ENCODE results near the gene IRF4.

IRF4 gene

GRCh38 chr6:382883-383810 lies 8.4 kb upstream of the IRF4 start:
- DNase-seq, result no peak

DNA sequence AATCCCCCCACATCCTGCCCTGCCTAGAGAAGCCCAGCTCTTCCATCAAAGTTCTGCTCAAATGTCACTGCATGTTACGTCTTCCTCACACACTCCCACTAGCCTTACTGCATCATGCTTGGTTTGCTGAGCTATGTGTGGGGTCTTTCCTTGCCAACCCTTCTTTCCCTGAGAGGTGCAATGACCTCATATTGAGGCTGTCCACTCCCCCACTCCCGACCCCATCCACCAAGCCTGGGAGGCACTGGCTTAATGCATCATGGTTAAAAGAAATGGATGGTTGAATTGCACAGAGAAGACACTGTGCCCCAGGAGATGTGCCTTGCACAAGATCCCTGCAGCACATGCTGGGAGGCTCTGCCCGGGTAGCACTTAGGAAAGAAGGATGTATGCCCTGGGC lies 7.7 kb upstream of the IRF4 start:
- no peak for DNase-seq

DNA sequence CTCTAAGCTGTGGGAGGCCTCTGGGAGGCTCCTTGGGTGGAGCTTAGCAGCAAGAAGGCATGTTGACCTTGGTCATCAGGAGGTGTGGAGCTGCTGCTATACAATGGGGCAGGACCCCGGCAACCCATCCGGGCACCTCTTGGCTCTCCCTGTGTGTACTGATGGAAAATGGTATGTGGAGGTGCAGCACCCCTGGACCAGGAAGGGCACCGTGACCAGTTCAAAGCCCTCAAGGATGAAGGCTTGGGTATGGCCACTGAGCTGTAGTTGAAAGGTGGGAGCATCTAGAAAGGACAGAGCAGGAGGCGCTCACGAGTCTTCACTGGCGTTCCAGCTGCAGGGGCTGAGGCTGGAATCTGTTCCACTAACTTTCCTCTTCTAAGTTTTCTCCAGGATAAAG lies 6.7 kb upstream of the IRF4 start:
- DNase-seq, result no peak

- no peak for DNase-seq
These were observed 5.9 kb upstream of the IRF4 start for GRCh38 chr6:385614-386013.

GRCh38 chr6:386688-387266 lies 4.8 kb upstream of the IRF4 start:
- no peak for DNase-seq

- DNase-seq, result no peak
These were observed 4.2 kb upstream of the IRF4 start for GRCh38 chr6:387293-387741.

DNA sequence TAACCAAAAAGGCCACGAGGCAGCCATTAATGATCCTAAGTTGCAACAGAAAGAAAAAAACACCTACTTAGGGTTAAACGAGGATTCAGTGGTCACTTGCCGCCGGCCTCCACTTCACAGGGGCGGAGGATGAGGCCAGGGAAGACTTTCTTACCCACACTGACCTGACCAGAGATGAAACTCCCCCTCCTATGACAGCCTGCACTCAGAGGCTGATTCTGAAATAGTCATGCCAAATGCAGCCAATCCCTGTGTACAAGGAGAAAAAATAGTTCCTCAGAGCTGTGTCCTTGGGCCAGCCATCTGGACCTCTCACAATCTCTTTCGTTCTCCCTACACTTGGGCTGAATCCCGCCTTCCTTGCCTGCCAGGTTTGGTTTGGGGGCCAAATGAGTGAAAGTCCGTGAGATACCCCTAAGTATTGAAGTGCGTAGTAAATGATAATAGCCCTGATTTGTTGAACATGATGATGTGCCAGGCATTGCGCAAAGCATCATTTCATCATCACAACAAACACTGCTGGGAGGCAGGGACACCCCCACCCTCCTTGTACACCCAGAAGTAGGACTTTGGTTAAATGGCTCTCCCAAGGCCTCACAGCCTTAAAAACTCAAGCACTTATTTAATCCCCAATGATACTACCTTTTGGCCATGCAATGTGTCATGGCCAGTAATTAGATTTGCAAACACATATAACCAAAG lies 3.2 kb upstream of the IRF4 start:
- DNase-seq, result no peak

GRCh38 chr6:389143-389542 lies 2.4 kb upstream of the IRF4 start:
- DNase-seq, result no peak

DNA sequence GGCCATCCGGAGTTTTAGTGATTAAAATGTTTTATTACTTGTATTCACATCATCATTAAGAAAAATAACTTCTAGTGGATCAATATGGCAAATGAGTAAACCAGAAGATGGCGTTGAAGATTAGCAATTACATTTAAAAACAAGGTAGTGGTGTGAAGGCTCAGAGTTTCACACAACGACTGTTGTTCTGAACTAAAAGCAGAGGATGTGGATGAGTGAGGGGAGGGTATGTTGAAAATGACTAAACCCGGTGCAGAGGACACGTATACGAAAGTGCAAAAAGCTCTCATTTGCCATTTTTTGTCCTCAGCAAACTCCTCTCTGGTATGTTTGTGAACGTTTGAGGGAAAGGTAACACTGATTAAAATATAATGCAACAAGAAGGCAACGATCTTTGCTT lies 1.9 kb upstream of the IRF4 start:
- DNase-seq, result no peak

- no peak for DNase-seq
These were observed 516 bp upstream of the IRF4 start for GRCh38 chr6:390914-391558.

DNA sequence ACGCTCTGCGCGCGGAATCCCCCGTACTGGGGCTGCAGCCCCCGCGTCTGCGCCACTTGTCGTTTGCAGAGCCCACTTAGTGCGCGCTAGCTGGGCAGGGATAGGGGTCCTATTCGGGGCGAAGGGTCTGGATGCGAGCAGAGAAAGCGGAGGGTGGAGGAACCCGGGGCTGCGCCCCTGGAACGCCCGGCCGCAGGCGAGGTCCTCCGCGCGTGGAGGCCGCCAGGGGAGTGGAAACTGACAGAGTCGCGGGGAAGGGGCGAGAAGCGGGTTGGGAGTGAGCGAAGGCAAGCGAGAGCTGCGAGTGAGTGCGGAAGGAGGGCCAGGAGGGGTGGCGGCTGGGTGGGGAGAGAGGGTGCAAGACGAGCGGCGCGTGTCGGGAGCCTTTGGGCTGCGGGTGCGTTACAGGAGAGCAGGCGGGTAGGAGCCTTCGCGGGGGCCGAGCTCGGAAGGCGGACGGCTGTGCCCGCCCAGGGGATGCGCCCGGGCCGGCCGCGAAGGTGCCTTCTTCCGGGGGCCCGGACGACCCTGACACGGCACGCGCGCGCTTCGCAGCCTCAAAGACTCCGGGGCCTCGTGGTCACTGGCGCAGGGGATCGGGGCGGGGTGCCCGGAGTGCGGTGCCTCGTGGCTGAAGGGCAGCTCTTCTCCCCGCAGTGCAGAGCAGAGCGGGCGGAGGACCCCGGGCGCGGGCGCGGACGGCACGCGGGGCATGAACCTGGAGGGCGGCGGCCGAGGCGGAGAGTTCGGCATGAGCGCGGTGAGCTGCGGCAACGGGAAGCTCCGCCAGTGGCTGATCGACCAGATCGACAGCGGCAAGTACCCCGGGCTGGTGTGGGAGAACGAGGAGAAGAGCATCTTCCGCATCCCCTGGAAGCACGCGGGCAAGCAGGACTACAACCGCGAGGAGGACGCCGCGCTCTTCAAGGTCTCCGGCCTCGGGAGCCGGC lies 1.2 kb downstream of the IRF4 start:
- no peak for DNase-seq

- DNase-seq, result no peak
These were observed 2.1 kb downstream of the IRF4 start for GRCh38 chr6:393391-394221.

GRCh38 chr6:394641-395289 lies 3.2 kb downstream of the IRF4 start:
- no peak for DNase-seq

DNA sequence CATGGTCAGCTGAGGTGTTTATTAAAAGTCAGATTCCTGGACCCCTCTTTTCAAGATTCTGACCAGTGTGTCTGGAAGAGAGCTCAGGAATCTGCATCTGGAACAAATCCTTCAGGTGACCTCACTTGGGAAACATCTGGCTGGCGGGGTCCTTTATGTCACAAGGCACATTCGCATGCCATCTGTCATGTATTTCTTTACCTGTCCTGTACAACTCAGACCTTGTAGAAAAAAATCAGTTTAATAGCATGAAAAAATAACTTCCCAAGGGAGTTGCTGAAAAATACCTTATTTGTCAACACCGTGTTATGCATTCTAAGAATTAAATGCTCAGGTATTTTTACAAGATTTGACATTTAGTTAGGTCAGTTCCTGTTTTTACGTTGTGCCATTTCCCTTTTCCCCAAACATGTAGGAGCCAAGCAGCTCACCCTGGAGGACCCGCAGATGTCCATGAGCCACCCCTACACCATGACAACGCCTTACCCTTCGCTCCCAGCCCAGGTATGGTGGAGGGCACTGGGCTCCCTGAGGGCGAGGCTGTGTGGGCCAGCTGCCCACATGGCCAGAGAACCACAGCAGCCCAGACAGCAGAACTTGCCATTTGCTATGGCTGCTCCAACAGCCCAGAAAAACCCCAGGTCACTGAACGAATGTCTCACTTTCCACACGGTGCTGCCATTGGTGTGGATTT lies 4.0 kb downstream of the IRF4 start:
- DNase-seq, result no peak

DNA sequence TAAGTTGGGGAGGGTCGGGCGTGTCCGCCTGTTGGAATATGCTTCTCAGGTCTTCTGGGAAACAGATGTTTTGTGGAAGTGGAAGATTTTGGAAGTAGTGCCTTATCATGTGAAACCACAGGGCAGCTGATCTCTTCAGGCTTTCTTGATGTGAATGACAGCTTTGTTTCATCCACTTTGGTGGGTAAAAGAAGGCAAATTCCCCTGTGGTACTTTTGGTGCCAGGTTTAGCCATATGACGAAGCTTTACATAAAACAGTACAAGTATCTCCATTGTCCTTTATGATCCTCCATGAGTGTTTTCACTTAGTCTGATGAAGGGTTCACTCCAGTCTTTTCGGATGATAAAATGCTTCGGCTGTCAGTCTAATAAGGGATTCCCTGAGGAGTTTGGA lies 4.6 kb downstream of the IRF4 start:
- DNase-seq, result no peak

DNA sequence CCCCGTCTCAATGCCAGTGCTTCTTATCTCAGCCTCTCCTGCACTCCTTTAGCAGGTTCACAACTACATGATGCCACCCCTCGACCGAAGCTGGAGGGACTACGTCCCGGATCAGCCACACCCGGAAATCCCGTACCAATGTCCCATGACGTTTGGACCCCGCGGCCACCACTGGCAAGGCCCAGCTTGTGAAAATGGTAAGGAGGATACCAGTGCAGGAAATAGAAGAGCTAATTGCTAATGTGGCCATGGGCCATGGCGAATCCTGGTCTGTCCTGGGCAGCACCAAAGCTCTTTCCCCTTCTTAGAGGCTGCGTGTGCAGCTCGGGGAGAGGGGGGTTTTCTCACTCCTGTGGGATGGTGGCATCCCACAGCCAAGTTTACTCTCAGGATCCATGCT lies 5.5 kb downstream of the IRF4 start:
- no peak for DNase-seq

DNA sequence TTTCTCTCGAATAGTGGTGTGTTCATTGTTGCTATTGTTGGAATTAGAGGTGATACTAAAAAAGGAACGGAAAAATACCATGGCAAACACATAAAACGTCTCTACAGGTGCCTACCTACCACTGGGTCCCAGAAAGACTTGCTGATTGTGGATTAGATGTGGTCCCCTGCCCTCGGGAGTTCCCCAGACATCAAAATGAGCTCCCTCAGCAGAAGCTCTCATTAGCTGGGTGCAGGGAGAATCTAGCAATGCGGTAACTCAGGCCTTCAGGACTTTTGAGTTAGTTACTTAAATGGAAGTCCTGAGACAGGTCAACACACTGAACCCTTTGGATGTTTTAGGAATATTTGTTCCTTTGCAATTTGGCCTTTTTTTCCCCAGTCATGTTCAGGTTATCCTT lies 6.1 kb downstream of the IRF4 start:
- DNase-seq, result no peak

- no peak for DNase-seq
These were observed 6.5 kb downstream of the IRF4 start for GRCh38 chr6:398065-398464.

- DNase-seq, result no peak
These were observed 7.1 kb downstream of the IRF4 start for GRCh38 chr6:398558-399078.
